Rectal smooth muscle tissue (tissue), 1 donor: ENCODE results near the gene PSAP.
"Not testable (repeated sequence)": the region's sequence is repeated elsewhere in the genome, so short reads cannot be mapped to it uniquely, and the experiment has no call there.

Experiments
- H3K27ac ChIP-seq: one replicate; pipeline ENCODE4 v1.7.0; 2013; ENCODE audit warnings: low read depth, low read length, inconsistent platforms
- H3K27me3 ChIP-seq: one replicate; pipeline ENCODE4 v1.7.0; 2013; ENCODE audit warnings: low read length; ENCODE audit not compliant: control insufficient read depth, insufficient read depth
- H3K36me3 ChIP-seq: one replicate; pipeline ENCODE4 v1.7.0; 2013; ENCODE audit warnings: low read length; ENCODE audit not compliant: control insufficient read depth, insufficient read depth
- H3K4me1 ChIP-seq: one replicate; pipeline ENCODE4 v1.7.0; 2013; ENCODE audit warnings: low read length; ENCODE audit not compliant: control insufficient read depth, insufficient read depth
- H3K4me3 ChIP-seq: one replicate; pipeline ENCODE4 v1.7.0; 2013; ENCODE audit warnings: low read length
- H3K9ac ChIP-seq: one replicate; pipeline ENCODE4 v1.7.0; 2013; ENCODE audit warnings: low read length

The PSAP gene

GRCh38 chr10:71864911-71865361 is 13.9 kb upstream of the PSAP start:
- H3K27ac ChIP-seq, result no peak overlapping the region
- no peak overlapping the region for H3K4me3 ChIP-seq
- no peaks in the 10 kb centered on the region for H3K27me3 ChIP-seq
- no peak overlapping the region for H3K9ac ChIP-seq
- no peaks in the 10 kb centered on the region for H3K36me3 ChIP-seq
- peaks cover 11% of the 10 kb centered on the region for H3K4me1 ChIP-seq

DNA sequence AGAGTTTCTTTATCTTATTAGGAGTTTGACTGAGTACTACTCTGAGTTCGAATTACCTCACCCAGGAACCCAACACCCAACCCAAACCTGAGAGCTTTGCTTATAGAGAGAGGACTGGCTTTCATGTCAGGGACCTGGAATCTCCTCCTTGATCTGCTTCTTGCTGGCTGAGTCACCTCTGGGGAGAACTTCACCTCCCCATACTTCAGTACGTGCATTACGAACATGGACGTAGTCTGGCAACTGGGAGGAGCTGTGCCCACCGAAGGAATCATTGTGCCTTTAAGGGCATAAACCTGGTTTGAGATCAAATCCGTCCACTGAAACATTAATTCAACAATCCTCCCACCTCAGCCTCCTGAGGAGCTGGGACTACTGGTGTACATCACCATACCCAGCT is 12.2 kb upstream of the PSAP start:
- Histone ChIP-seq H3K4me1 (peaks cover 11% of the 10 kb centered on the region), H3K9ac (no peak overlapping the region), H3K36me3 (no peaks in the 10 kb centered on the region), H3K27ac (no peak overlapping the region), H3K4me3 (no peak overlapping the region), H3K27me3 (no peaks in the 10 kb centered on the region)

GRCh38 chr10:71860243-71861029 is 9.4 kb upstream of the PSAP start:
- peak overlapping the region; percentile 78 for H3K27ac ChIP-seq
- H3K27me3 ChIP-seq, result no peaks in the 10 kb centered on the region
- H3K36me3 ChIP-seq, result no peaks in the 10 kb centered on the region
- H3K4me3 ChIP-seq, result no peak overlapping the region
- H3K4me1 ChIP-seq, result peaks cover 11% of the 10 kb centered on the region
- H3K9ac ChIP-seq, result no peak overlapping the region

DNA sequence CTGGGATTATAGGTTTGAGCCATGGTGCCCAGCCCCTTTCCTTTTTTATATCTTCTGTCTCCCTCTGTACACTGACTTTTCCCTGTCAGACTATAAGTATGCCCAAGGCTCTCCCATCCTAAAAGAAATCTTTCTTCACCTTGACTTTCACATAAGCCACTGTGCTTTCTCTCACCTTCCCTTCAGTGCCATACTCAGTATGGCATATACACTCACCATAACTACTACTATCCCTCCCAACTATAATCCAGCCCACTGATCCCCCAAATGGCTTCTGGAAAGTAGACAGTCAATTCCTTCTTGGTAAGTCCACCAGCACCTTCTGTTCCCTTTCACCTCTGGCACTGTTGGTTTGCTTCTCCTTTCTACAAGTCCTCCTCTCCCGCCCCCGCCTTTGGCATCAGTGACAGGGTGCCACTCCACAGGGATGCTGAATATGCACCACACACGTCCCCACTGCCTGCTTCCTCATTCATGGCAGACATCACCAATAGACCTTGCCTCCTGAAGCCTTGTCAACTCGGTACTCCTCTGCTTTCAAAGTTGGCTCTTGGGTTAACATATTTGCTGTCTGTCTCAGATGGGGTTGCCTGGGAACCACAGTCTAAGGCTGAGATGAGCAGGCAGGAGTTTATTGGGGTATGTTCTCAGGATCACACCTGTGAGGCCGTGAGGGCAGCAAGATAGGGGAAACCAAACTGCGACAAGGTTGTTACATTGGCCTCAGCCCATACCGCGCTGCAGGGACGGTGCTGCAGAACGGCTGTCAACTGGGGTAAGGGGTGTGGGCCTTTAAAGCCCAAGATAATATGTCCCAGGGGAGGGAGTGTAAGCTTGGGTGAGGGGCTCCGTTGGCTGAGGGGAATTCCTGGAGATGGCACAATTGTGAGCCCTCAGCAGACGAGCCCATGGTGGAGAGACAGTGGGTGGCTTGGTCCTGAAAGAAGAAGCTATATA is 7.2 kb upstream of the PSAP start:
- Histone ChIP-seq H3K27me3 (no peaks in the 10 kb centered on the region), H3K27ac (no peak overlapping the region), H3K9ac (no peak overlapping the region), H3K4me3 (no peak overlapping the region), H3K36me3 (no peaks in the 10 kb centered on the region), H3K4me1 (peaks cover 11% of the 10 kb centered on the region)

DNA sequence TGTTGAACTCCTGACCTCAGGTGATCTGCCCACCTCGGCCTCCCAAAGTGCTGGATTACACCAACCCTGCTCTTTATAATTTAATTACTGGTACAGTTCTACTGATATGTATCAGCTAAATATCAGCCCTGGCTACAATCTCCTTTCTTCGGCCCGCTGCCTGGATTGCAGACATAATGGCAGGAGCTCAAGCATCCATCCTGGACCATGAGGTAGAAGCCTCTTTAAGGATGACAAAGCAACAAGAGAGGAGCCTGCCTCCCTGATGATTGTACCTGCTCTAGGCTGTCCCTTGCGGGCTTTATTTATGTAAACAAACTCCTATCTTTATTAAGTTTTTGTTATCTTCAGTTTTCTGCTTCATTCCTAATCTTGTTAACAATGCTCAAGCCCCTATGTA is 5.6 kb upstream of the PSAP start:
- Histone ChIP-seq H3K36me3 (no peaks in the 10 kb centered on the region), H3K27ac (no peak overlapping the region), H3K4me1 (peaks cover 12% of the 10 kb centered on the region), H3K27me3 (no peaks in the 10 kb centered on the region), H3K4me3 (no peak overlapping the region), H3K9ac (no peak overlapping the region)

GRCh38 chr10:71854031-71854430 is 3.0 kb upstream of the PSAP start:
- Histone ChIP-seq H3K9ac (no peak overlapping the region), H3K36me3 (no peaks in the 10 kb centered on the region), H3K4me1 (peaks cover 2% of the 10 kb centered on the region), H3K27ac (no peak overlapping the region), H3K27me3 (no peaks in the 10 kb centered on the region), H3K4me3 (no peak overlapping the region)

DNA sequence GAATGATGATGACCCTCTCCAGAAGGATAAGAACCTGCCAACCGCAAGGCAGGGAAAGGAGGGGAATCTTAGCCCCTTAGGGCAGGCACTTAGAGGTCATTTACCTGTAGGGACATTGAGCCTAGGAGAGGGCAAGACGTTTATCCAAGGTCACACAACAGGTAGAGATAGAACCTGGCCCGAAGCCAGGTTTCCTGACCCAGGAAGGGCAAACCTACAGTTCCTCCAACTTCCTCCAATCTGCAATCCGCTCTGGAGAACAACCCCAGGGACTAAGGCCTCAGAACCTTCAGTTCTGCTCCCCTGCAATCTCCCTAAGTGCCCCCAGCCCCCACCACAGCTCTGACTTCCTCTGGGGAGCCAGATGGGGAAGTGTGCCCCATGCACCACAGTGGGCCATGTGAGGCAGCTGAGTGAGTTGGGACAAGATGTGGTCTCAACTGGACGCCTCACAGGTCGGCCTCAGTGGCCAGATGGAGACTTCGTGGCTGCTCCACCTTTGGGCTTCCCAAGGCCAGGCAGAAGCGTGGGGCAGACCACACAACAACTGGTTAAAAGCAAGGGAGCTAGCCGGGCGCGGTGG is 1.4 kb upstream of the PSAP start:
- Histone ChIP-seq H3K36me3 (peaks cover 3% of the 10 kb centered on the region), H3K27ac (no peak overlapping the region), H3K9ac (no peak overlapping the region), H3K27me3 (no peaks in the 10 kb centered on the region), H3K4me3 (no peak overlapping the region), H3K4me1 (peaks cover 8% of the 10 kb centered on the region)

DNA sequence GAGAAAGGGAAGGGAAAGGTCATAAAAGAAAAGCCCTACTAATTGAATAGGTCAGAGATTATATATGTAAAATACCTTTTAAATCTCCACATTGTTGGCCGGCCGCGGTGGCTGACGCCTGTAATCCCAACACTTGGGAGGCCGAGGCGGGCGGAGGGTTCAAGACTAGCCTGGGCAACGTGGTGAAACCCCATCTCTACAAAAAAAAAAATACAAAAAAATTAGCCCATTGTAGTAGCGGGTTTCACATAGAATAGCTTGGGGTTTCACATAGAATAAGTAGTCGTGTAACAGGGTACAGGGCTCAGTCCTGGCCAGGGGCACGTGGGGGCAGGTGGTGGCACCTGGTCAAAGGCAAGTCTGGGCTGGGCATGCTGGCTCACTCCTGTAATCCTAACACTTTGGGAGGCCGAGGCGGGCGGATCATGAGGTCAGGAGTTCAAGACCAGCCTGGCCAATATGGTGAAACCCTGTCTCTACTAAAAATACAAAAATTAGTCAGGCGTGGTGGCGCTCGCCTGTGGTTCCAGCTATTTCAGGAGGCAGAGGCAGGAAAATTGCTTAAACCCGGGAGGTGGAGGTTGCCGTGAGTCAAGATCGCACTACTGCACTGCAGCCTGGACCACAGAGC is 529 bp upstream of the PSAP start:
- peak overlapping the region; percentile 60 for H3K4me3 ChIP-seq
- H3K27ac ChIP-seq, result peak overlapping the region; percentile 97
- not testable (repeated sequence) for H3K4me1 ChIP-seq, H3K36me3 ChIP-seq, H3K9ac ChIP-seq, H3K27me3 ChIP-seq

DNA sequence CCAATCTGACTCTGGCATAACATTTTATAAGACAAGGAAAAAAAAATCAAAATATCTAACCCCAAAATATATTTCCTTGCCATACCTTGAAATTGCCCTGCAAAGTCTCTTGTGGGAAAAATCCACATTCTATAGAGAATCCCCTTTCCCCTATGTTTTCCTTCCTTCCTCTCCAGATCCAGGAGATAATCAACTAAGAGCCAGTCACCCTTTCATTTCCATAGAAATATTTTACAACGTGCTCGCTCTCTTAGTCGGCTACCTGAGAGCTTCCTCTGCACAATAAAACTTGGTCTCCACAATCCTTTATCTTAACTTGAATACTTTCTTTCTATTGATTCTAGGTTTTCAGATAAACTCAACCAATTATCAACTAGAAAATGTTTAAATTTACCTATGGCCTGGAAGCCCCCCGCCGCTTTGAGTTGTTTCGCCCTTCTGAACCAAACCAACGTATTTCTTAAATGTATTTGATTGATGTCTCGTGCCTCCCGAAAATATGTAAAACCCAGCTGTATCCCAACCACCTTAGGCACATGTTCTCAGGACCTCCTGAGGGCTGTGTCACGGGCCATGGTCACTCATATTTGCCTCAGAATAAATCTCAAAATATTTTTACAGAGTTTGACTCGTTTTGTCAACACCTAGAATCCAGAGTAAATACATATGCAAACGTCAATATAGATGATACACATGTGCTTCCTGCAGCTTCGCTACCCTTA is 869 bp downstream of the PSAP start:
- Histone ChIP-seq H3K4me3 (peak overlapping the region; percentile 97), H3K27me3 (no peaks in the 10 kb centered on the region), H3K4me1 (peaks cover 8% of the 10 kb centered on the region), H3K27ac (peak overlapping the region; percentile 97), H3K9ac (peak overlapping the region; percentile 81), H3K36me3 (peaks cover 3% of the 10 kb centered on the region)

DNA sequence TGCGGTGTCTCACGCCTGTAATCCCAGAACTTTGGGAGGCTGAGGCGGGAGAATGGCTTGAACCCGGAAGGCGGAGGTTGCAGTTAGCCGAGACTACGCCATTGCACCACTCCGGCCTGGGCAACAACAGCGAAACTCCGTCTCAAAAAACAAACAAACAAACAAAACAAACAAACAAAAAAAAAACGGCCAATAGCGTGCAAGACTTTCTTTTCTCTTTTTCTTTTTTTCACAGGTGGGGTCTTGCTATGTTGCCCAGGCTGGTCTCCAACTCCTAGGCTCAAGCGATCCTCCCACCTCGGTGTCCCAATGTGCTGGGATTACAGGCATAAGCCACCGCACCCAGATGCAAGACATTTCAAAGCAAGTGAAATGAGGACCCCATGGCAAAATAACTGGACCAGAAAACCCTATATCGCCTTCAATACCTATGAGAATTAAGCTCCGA is 1.6 kb downstream of the PSAP start:
- Histone ChIP-seq H3K36me3 (peaks cover 3% of the 10 kb centered on the region), H3K27ac (no peak overlapping the region), H3K4me3 (peak overlapping the region; percentile 97), H3K27me3 (no peaks in the 10 kb centered on the region), H3K9ac (no peak overlapping the region), H3K4me1 (peaks cover 8% of the 10 kb centered on the region)

- Histone ChIP-seq H3K9ac (no peak overlapping the region), H3K4me1 (peaks cover 8% of the 10 kb centered on the region)
These were observed 2.5 kb downstream of the PSAP start for GRCh38 chr10:71848325-71849275.

More at GRCh38 chr10:71848325-71849275, 2.5 kb downstream of the PSAP start:
- peaks cover 3% of the 10 kb centered on the region for H3K36me3 ChIP-seq
- no peaks in the 10 kb centered on the region for H3K27me3 ChIP-seq
- H3K4me3 ChIP-seq, result no peak overlapping the region
- no peak overlapping the region for H3K27ac ChIP-seq
